GM18517 (cell line): ENCODE results near the gene RPS18.

Source experiments
- ATAC-seq: cut with Tn5 transposase; IDR thresholded peaks from one replicate; pipeline ENCODE4 v1.9.1; 2021; ENCODE audit warnings: mild to moderate bottlenecking, moderate library complexity; ENCODE audit not compliant: unreplicated experiment

Gene RPS18

GRCh38 chr6:33314515-33314942 is 42.7 kb downstream of the RPS18 start:
- ATAC-seq, result no peak

DNA sequence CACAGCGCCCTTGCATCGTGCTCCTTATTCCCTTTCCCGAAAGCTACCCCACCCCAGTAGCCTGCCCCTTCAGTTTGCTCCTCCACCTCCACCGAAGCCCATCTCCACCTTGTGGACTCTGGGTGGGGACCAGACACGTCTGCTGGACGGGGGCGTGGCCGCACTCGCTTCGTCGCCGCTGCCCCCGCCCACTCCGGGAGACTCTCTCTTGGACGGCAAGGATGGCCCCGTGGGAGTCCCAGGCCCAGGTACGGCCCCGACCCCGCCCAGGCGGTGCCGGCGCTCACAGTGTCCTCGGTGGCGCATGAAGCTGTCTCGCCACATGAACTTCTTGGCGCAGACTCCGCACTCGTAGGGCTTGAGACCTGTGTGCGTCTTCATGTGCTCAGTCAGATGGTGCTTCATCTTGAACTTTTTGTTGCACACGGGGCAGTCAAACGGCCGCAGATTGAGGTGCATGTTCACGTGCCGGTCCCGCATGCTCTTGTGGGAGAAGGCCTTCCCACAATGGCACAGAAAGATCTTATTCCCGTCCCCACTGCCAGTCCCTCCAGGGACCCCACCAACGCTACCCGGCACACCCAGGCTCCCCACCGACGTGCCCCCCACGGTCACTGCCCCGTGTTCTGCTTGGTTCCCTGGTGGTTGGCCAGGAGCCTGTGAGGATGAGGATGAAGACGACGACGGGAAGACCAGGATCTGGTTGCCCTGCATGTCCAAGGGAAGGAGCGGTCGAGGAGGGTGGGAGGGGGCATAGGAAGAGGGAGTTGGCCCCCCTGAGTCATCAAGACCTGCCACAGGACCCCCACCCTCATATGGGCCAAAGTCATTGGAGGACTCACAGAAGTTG is 43.3 kb downstream of the RPS18 start:
- ATAC-seq, result no peak

DNA sequence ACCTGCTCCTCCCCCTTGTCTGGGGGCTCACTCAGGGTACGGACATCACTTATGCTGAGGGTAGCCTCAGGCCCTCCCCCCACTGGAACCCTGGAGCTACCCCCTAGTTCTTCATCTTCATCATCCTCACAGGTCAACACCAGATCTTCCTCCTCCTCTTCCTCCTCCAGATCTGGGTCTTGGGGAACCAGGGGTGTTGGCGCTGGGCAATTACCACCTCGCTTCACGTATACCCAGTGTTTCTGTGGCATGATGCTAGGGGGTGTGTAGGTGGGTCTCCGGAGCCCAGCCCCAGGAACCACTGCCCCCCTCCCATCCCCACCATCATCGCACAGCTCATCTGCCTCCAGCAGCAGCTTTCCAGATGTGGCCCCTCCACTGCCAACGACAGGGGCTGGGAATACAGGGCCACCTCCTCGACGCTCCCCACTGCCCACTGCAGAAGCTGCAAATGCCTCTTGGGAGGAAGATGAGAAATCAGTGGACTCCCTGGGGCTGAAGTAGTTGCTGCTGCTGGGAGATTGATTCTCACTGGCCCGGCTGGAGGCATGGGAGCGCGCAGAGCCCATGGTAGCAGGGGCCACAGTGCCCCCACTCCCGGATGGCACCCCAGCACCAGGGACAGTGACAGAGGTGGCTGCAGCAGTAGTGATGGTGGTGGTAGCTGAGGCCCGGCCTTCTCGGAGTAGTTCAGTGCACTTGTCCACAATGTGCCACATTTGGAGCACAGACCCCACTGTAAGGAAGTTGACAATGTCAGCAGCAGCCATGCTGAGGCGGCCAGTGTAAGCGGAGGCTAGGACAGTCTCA is 44.1 kb downstream of the RPS18 start:
- ATAC-seq, result no peak

- ATAC-seq, result no peak
Measured at GRCh38 chr6:33316603-33317418, 44.9 kb downstream of the RPS18 start.

DNA sequence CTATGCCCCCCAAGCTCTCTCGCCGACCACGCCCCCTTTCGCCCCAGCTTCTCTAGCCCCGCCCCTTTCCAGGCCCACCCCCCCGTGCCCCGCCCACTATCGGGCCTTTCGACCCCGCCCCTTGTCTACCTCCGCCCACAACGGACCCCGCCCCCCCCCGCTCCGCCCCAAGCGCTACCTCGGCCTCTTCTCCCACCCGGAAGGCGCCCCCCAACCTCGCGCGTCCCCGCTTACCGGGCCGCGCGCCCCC is 45.5 kb downstream of the RPS18 start:
- no peak for ATAC-seq

DNA sequence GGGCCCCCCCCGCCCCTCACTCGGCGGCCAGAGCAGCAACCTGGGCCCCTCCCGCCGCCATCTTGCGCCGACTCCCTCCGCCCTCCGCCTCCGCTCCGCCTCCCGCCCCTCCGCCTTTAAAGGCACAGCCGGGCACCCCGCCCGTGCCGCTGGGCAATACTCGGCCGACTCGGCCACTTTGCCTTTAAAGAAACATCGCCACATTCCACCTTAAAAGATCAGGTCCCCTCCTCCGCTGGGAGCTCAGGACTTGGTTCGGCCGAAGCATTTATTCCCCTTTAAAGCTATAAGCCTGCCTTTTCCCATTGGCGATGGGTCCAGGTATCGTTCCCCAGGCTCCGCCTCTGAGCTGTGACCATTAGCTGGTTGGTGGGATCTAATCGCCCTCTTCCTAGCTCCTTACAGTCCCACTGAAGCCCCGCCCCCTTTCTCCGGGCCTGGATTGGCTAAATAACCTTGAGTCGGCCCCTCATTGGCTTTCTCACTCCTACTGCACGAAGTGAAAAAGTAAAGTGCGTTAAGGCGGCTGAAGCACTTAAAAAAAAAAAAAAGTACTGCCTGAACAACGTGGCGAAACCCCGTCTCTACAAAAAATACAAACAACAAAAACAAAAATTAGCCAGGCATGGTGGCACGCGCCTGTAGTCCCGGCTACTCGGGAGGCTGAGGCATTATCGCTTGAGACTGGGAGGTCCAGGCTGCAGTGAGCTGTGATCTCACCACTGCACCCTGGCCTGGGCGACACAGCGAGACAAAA is 46.0 kb downstream of the RPS18 start, which contains the start of gene ZBTB22:
Gene ZBTB22, minus strand, starts transcription at position 76 of the 757 bp plus-strand sequence. CDS start 828 bp downstream, outside the sequence.
- peak; percentile 58 for ATAC-seq

DNA sequence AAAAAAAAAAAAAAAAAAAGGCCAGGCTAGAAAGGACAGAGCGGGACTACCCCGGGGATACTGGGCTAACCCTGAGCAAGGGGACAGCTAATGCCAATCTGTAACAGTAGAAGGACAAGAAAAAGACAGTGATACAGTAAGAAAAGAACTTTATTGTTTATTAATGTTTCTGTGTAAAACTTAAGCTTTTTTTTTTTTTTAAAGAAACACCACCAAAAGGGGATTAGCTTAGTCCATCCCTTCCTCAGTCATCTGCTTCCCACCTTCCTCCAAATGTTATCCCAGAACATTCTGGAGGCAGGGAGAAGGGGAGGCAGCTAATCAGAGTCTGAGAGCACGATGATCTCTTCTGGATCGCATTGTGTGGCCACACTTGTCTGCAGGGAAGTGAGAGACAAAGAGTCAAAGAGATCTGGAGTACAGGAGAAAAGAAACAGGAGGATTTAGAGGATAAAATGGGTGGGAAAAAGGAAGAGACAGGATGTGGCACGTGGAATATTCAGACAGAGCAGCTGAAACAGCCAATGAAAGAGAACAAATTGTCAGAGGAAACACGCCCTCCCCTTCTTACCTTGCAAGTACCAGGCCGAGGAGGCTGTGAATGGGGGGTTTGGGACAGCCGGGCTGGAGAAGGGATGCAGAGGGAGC is 46.7 kb downstream of the RPS18 start:
- ATAC-seq, result no peak

DNA sequence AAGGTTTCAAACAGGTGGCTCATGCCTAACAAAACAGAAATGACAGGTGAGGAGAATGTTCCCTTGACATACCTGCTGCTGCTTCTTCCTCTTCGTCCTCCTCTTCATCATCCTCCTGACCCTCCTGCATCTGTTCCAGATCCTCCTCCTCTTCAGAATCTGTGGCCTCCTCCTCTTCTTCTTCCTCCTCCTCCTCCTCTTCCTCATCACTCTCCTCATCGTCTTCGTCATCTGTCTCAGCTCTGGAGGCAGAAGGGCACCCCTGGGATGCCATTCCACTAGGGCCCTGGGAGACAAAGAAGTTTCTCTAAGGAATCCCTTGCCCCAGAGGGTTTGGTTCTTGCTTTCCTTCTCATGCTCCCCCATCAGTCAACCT is 48.1 kb downstream of the RPS18 start:
- ATAC-seq, result no peak

DNA sequence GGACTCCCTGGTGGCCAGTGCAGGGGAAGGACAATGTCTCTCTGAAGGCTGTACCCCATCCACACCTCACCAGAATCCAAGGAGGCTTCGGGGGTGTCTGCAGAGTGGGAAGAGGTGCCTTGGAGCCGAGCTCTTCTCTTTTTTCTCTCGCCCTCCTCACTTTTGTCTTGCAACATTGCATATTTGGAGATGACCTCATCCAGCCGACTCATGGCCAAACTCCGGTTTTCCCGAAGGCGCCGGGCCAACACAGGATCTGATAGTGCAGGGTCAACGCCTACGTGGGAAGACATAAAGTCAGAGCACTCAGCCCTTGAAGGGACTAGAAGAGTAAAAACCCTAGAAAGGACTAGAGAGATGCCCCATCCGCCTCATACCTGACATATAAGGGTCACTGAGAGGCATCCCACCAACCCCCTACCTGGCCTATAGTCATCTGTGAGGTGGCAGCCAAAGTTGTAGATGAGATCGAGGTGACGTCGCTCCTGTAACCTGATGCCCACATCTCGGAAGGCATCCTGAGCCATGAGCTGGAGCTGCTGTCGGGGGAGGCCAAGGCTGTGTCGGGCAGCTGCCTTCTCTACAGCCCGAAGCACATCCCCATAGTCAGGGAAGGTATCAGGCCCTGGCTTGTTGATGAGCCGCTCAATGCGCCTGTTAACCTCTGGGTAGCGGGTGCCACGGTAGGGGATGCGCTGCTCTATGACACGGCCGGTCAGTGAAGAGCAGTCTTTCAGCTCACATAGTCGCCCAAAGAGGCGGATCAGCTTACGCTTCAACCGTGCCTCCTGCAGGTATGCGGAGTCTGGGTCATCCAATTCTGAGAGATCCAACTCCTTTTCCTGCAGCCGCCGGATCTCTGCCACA is 48.7 kb downstream of the RPS18 start:
- ATAC-seq, result no peak

- no peak for ATAC-seq
Measured at GRCh38 chr6:33321227-33321626, 49.4 kb downstream of the RPS18 start.

DNA sequence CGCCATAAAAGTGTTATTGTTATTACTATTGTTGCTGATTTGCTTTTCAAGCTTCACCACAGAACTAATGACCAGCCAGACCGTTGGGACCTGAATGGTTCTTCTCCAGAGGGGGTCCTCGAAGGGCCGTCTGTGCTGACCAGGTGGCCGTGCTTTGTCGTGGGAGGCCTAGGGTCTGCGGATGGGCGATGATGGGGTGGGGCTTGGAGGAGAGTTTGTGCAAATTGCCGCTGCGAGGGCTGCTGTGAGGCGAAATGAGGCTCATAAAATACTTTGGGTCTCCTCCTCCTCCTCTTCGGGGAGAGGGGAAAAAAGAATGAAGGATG is 51.7 kb downstream of the RPS18 start:
- no peak for ATAC-seq

DNA sequence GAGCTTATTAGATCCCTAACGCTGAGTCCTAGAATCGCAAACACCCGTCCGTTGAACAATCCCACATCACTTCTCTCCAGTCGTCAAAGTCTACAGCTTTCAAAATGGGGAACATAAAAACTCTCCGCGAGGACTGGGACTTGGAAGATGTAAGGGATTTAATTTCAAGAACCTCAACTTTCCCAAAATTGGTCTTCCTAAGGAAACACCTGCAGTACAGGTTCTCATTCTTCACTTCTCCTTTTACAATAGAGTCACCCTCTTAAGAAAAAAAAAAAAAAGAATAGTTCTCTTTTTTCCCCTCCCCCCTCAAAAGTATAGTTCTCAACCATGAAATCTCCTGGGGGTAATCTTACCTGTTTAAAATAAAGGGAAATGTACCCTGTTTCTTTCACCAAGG is 52.2 kb downstream of the RPS18 start:
- no peak for ATAC-seq
